Thyroid gland (tissue), 4 donors: Measurements from ENCODE around the gene POLR2L.
A peak's percentile ranks its signal among the peaks of the same experiment; 100 is the strongest.

Source experiments
- POLR2A ChIP-seq, 2 donors: fragments of 450-650 bp; IDR thresholded peaks; one replicate each; pipeline ENCODE4 v1.6.1; 2017; ENCODE audit warnings: antibody characterized with exemption in 2 of 2, mild to moderate bottlenecking in 2 of 2, moderate library complexity in 1 of 2
- TF ChIP-seq, protein P1 (sequence below), 6 experiments: fragments of 200-600 bp in 3 of 6; fragments of 450-650 bp in 3 of 6; sonication (generic) in 3 of 6; IDR thresholded peaks; one replicate each; pipeline ENCODE4 v1.5.1; 2016 to 2019; ENCODE audit warnings: antibody characterized with exemption in 6 of 6, mild to moderate bottlenecking in 2 of 6, inconsistent platforms in 1 of 6, moderate library complexity in 1 of 6

DNA sequence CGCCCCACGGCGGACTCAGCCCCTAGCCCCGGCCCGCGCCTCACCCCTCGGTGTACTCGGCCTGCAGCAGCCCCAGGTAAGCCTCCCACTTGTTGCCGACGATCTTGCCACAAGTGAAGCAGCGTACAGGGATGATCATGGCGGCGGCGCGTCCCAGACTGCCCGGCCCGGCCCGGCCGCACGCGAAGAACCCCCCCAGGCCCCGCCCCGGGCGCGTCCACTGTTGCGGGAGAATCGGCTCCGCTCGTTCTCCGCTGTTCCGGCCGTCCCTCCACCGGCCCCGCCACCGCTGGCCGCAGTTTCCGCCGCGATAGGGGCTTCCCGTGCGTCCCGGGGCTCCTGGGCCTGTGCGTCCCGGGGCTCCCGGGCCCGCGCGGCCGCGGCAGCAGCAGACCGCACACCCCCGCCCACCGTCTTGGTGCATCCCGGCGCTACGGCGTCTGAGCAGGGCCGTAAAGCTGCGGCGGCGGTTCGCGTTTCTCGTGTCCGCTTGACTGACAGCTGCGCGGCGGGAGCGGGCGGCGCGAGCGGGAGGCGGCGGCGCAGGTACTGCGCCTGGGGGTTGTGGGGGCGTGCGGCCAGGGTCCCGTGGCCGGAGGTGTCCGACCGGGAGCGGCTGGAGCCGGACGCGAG, at the start of gene POLR2L, which contains the start of gene TSPAN4:
- TF ChIP-seq, protein P1, sequence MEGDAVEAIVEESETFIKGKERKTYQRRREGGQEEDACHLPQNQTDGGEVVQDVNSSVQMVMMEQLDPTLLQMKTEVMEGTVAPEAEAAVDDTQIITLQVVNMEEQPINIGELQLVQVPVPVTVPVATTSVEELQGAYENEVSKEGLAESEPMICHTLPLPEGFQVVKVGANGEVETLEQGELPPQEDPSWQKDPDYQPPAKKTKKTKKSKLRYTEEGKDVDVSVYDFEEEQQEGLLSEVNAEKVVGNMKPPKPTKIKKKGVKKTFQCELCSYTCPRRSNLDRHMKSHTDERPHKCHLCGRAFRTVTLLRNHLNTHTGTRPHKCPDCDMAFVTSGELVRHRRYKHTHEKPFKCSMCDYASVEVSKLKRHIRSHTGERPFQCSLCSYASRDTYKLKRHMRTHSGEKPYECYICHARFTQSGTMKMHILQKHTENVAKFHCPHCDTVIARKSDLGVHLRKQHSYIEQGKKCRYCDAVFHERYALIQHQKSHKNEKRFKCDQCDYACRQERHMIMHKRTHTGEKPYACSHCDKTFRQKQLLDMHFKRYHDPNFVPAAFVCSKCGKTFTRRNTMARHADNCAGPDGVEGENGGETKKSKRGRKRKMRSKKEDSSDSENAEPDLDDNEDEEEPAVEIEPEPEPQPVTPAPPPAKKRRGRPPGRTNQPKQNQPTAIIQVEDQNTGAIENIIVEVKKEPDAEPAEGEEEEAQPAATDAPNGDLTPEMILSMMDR (IDR thresholded peaks at IDR 0.05) = peak in 2 of 6 experiments; percentile 10 to 45
- TF ChIP-seq POLR2A (IDR thresholded peaks at IDR 0.05) = peak; percentile 32 to 96
